Breast epithelium (tissue), 4 donors: ENCODE data around the gene MAPKAPK3. TPM values are rescaled to one million over a fixed set of nuclear protein-coding genes. Genes with fewer than 3 reads are reported as not detected.

Experiments used
- DNase-seq, 2 donors: peaks; one replicate each; pipeline ENCODE4 v3.0.0-alpha.2; 2019; ENCODE audit warnings: low spot score in 2 of 2
- H3K27ac ChIP-seq, 2 donors: fragments of 200-600 bp; sonication (generic) in 1 of 2; one replicate each; pipeline ENCODE4 v1.5.1; 2016 to 2019; ENCODE audit warnings: mild to moderate bottlenecking in 1 of 2
- H3K27me3 ChIP-seq, 2 donors: fragments of 200-600 bp; sonication (generic) in 1 of 2; one replicate each; pipeline versions ENCODE4 v1.5.1 to v1.6.0; 2017 to 2019; ENCODE audit warnings: control low read depth in 1 of 2, mild to moderate bottlenecking in 1 of 2
- H3K36me3 ChIP-seq: fragments of 200-600 bp; one replicate; pipeline ENCODE4 v1.5.1; 2019
- H3K4me1 ChIP-seq, 2 donors: fragments of 200-600 bp; sonication (generic); one replicate each; pipeline ENCODE4 v1.5.1; 2016 to 2019; ENCODE audit warnings: control low read depth in 1 of 2
- H3K4me3 ChIP-seq, 3 donors: fragments of 200-600 bp; sonication (generic); 1 replicate in 2 of 3; 2 replicates in 1 of 3; pipeline ENCODE4 v1.5.1; 2016 to 2019; ENCODE audit warnings: mild to moderate bottlenecking in 3 of 3, moderate library complexity in 2 of 3
- H3K9me3 ChIP-seq, 2 donors: fragments of 200-600 bp; sonication (generic) in 1 of 2; one replicate each; pipeline ENCODE4 v1.5.1; 2016 to 2019; ENCODE audit warnings: control low read depth in 1 of 2
- CTCF ChIP-seq, 3 donors: fragments of 450-650 bp; IDR thresholded peaks; one replicate each; pipeline ENCODE4 v1.5.1; 2016 to 2017; ENCODE audit warnings: antibody characterized with exemption in 3 of 3, mild to moderate bottlenecking in 3 of 3, moderate library complexity in 3 of 3
- POLR2A ChIP-seq: fragments of 450-650 bp; IDR thresholded peaks from one replicate; pipeline ENCODE4 v1.6.1; 2016; ENCODE audit warnings: antibody characterized with exemption, mild to moderate bottlenecking, moderate library complexity
- POLR2AphosphoS5 ChIP-seq, 3 donors: sonication (generic); formaldehyde crosslinking; IDR thresholded peaks; one replicate each; pipeline ENCODE4 v1.6.1; 2017; ENCODE audit warnings: antibody characterized with exemption in 3 of 3
- intact Hi-C: fragments of 100-400 bp; cut with DNase I; formaldehyde crosslinking; loops from one replicate; pipeline ENCODE4 v1.15.1; 2023; ENCODE audit warnings: low total_unique reads
- total RNA-seq, 3 donors: library from RNA; depleted of rRNA; stranded (reverse); fragments of >200 nt; gene quantifications; one replicate each; pipeline ENCODE4 v1.1.0, GENCODE V29; 2016

The MAPKAPK3 gene
- total RNA-seq, 3 donors from 2014 or later: 30.4 to 38.4 (median 30.8) TPM

DNA sequence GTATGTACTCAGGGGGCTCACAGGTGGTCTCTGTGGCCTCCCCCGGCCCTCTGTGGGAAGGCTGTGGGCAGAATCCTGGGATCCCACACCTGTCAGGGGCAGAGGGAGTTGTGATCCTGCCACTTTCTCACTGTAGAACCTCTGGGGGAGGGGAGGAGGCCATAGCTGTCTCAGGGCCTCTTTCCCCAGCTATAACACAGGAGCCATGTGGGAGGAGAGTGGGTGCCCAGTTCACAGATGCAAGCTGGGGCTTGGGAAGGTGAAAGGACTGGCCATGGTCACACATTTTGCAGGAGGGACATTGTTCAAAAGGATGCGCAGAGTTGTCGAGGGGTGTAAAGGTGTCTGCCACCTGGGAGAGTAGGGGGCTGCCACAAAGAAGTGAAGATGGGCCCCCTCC is 11.7 kb downstream of the MAPKAPK3 start:
- intact Hi-C loops: no loop called here
- H3K36me3 ChIP-seq: no peaks in the 10 kb centered on the region
- no peaks in the 10 kb centered on the region for H3K27me3 ChIP-seq
- peaks cover 5 to 12% of the 10 kb centered on the region in 2 donors for H3K4me1 ChIP-seq
- H3K27ac ChIP-seq: no peak overlapping the region
- H3K9me3 ChIP-seq: no peaks in the 10 kb centered on the region
- no peak for TF ChIP-seq CTCF (IDR thresholded peaks at IDR 0.05)
- no peak for TF ChIP-seq POLR2AphosphoS5 (IDR thresholded peaks at IDR 0.05)
- TF ChIP-seq POLR2A: no peak
- no peak overlapping the region for H3K4me3 ChIP-seq
- DNase-seq: no peak

GRCh38 chr3:50630394-50630793 is 13.4 kb downstream of the MAPKAPK3 start:
- Histone ChIP-seq H3K36me3 (no peaks in the 10 kb centered on the region), H3K9me3 (no peaks in the 10 kb centered on the region), H3K27ac (no peak overlapping the region), H3K27me3 (no peaks in the 10 kb centered on the region), H3K4me3 (no peak overlapping the region), H3K4me1 (peaks cover 5 to 12% of the 10 kb centered on the region in 2 donors)
- no peak for TF ChIP-seq CTCF (IDR thresholded peaks at IDR 0.05)
- TF ChIP-seq POLR2A: no peak
- no peak for TF ChIP-seq POLR2AphosphoS5 (IDR thresholded peaks at IDR 0.05)
- intact Hi-C loops: no loop called here
- DNase-seq: no peak

DNA sequence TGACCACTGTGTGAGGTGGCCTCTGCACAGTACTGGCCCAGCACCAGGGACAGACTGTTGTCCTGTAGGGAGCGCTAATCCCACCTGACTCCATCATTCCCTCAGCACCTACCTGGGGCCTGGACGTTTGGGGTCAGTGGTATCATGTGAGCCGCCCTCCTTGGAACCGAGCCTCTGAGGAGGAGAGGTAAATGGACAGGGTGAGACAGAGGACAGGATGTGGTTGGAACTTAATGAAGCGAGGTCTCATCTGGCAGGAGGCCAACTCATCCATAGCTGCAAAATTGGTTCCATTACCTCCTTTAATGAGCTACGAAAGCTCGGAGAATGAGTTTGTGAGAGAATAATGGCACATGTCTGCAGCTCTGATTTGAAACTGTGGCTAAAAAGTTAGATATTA is 13.9 kb downstream of the MAPKAPK3 start:
- H3K4me1 ChIP-seq: peaks cover 5 to 12% of the 10 kb centered on the region in 2 donors
- intact Hi-C loops: no loop called here
- H3K27ac ChIP-seq: no peak overlapping the region
- DNase-seq: no peak
- no peaks in the 10 kb centered on the region for H3K9me3 ChIP-seq
- no peak for TF ChIP-seq CTCF (IDR thresholded peaks at IDR 0.05)
- no peak for TF ChIP-seq POLR2AphosphoS5 (IDR thresholded peaks at IDR 0.05)
- TF ChIP-seq POLR2A: no peak
- no peak overlapping the region for H3K4me3 ChIP-seq
- H3K36me3 ChIP-seq: no peaks in the 10 kb centered on the region
- H3K27me3 ChIP-seq: no peaks in the 10 kb centered on the region

- Histone ChIP-seq H3K27ac (no peak overlapping the region), H3K9me3 (no peaks in the 10 kb centered on the region), H3K27me3 (no peaks in the 10 kb centered on the region), H3K4me3 (no peak overlapping the region), H3K36me3 (no peaks in the 10 kb centered on the region), H3K4me1 (peaks cover 5 to 12% of the 10 kb centered on the region in 2 donors)
- DNase-seq: no peak
- intact Hi-C loops: no loop called here
- no peak for TF ChIP-seq POLR2AphosphoS5 (IDR thresholded peaks at IDR 0.05)
- no peak for TF ChIP-seq CTCF (IDR thresholded peaks at IDR 0.05)
- no peak for TF ChIP-seq POLR2A
Observed at GRCh38 chr3:50632450-50632849, 15.5 kb downstream of the MAPKAPK3 start.

GRCh38 chr3:50633230-50633790 is 16.4 kb downstream of the MAPKAPK3 start:
- no peak for TF ChIP-seq POLR2A
- Histone ChIP-seq H3K4me1 (peaks cover 5 to 12% of the 10 kb centered on the region in 2 donors), H3K4me3 (no peak overlapping the region), H3K27me3 (no peaks in the 10 kb centered on the region), H3K36me3 (no peaks in the 10 kb centered on the region), H3K27ac (no peak overlapping the region), H3K9me3 (no peaks in the 10 kb centered on the region)
- DNase-seq: no peak
- intact Hi-C loops: no loop called here

GRCh38 chr3:50635066-50635465 is 18.1 kb downstream of the MAPKAPK3 start:
- intact Hi-C loops: no loop called here
- peaks cover 5 to 12% of the 10 kb centered on the region in 2 donors for H3K4me1 ChIP-seq
- TF ChIP-seq CTCF (IDR thresholded peaks at IDR 0.05) (no peak), POLR2AphosphoS5 (IDR thresholded peaks at IDR 0.05) (no peak), POLR2A (no peak)
- no peak for DNase-seq
- no peaks in the 10 kb centered on the region for H3K36me3 ChIP-seq
- H3K27me3 ChIP-seq: no peaks in the 10 kb centered on the region
- H3K27ac ChIP-seq: no peak overlapping the region
- H3K4me3 ChIP-seq: no peak overlapping the region
- no peaks in the 10 kb centered on the region for H3K9me3 ChIP-seq
